Choroid plexus epithelial cell (primary cell): ENCODE measurements around the gene BTBD9.

Experiments
- DNase-seq: peaks from one replicate; pipeline ENCODE4 v3.0.0-alpha.2; 2010; ENCODE audit warnings: low read depth
- H3K4me3 ChIP-seq: 2 replicates; pipeline ENCODE4 v1.5.1; 2011; ENCODE audit warnings: low read depth, mild to moderate bottlenecking, control low read depth, low read length, moderate library complexity
- TF ChIP-seq, protein P1 (sequence below): conservative IDR thresholded peaks from 2 replicates; pipeline ENCODE4 v1.5.1; 2011; ENCODE audit warnings: low read depth, mild to moderate bottlenecking, control low read depth, inconsistent platforms, low read length, moderate library complexity

BTBD9 gene

DNA sequence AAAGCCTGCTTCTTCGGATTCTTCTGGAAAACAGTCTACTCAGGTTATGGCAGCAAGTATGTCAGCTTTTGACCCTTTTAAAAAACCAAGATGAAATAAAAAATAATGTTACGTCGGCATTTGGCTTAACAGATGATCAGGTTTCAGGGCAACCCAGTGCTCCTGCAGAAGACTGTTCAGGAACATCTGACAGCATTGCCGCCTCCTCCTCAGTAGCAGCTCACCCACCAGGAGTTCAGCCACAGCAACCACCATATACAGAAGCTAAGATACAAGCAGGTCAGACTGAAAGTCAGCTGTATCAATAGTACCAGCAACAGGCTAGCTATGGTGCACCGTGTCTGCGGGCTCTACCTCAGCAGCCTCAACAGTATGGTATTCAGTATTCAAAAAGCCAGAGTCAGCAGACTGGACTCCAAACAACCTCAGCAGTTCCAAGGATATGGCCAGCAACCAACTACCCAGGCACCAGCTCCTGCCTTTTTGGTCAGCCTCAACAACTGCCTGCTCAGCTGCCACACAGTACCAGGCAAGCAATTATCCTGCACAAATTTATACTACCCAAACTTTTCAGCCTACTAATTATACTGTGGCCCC lies 51.9 kb downstream of the BTBD9 start:
- peak; percentile 44 for DNase-seq
- H3K4me3 ChIP-seq, result no peak overlapping the region
- TF ChIP-seq, protein P1, sequence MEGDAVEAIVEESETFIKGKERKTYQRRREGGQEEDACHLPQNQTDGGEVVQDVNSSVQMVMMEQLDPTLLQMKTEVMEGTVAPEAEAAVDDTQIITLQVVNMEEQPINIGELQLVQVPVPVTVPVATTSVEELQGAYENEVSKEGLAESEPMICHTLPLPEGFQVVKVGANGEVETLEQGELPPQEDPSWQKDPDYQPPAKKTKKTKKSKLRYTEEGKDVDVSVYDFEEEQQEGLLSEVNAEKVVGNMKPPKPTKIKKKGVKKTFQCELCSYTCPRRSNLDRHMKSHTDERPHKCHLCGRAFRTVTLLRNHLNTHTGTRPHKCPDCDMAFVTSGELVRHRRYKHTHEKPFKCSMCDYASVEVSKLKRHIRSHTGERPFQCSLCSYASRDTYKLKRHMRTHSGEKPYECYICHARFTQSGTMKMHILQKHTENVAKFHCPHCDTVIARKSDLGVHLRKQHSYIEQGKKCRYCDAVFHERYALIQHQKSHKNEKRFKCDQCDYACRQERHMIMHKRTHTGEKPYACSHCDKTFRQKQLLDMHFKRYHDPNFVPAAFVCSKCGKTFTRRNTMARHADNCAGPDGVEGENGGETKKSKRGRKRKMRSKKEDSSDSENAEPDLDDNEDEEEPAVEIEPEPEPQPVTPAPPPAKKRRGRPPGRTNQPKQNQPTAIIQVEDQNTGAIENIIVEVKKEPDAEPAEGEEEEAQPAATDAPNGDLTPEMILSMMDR, result no peak

DNA sequence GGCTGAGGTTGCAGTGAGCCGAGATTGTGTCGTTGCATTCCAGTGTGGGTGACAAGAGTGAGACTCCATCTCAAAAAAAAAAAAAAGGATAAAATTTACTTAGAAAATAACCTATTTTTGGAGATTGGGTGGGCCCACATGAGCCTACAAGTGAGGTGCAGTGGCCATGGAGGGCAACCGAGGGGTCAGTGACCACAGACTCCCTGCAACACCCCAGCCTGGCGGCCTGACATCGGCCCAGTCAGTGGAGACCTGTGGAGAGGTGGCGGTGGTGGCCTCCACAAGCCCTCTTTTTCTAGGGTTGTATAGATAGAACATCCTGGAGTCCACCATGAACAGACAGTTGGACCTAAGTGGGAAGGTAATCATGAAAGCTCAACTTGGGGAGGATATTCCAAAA lies 52.7 kb downstream of the BTBD9 start:
- no peak for DNase-seq
- TF ChIP-seq, protein P1, result no peak
- no peak overlapping the region for H3K4me3 ChIP-seq

DNA sequence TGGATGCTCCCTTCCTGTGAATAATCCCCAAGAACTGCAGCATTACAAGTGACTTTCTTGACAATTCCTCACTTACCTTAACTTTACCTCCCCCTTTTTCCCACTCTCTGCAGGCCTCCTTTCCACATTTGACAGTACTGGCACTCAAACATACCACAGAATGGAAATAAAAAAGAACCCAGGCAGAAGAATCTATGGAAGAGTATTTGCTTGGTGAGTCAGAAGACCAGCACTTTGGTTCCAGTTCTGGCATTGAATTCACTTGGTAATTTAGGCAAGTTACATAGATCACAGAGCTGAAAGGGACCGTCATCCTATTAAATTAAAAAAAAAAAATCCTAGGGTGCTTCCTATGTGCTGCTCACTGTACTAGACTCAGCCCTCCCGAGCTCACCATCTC lies 55.0 kb downstream of the BTBD9 start:
- no peak for DNase-seq
- TF ChIP-seq, protein P1, result no peak
- H3K4me3 ChIP-seq, result no peak overlapping the region

- no peak overlapping the region for H3K4me3 ChIP-seq
- DNase-seq, result no peak
- TF ChIP-seq, protein P1, result no peak
Measured at GRCh38 chr6:38583523-38583922, 56.2 kb downstream of the BTBD9 start.

- no peak for DNase-seq
- no peak overlapping the region for H3K4me3 ChIP-seq
- TF ChIP-seq, protein P1, result no peak
Measured at GRCh38 chr6:38580030-38580429, 59.7 kb downstream of the BTBD9 start.

DNA sequence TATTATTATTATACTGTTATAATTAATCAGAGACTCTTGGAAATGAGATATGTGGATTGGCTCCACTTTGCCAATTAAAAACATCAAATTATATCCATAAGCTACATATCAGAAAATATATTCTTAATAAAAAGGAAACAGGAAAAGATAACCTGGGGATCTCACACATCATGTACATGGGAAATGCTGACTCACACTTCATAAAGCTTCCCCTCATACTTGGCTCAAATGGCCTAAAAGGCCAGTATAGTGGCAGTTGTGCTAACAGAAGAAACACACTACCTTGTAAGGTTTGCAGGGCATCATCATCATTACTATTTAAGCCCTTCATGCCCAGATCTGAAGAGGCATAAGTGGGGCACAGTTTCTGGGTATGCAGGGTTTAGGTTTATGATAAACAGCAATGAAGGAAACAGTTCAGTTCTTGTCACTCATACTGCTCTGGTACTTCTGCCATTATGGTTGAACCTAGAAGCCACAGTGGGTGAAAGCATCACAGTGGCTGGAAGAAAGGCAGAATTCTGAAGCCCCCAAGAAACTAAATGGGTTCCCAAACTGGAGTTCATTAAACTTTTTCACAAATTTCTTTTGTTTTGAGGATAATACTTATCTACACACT lies 60.6 kb downstream of the BTBD9 start:
- TF ChIP-seq, protein P1, result no peak
- H3K4me3 ChIP-seq, result no peak overlapping the region
- DNase-seq, result peak; percentile 44

DNA sequence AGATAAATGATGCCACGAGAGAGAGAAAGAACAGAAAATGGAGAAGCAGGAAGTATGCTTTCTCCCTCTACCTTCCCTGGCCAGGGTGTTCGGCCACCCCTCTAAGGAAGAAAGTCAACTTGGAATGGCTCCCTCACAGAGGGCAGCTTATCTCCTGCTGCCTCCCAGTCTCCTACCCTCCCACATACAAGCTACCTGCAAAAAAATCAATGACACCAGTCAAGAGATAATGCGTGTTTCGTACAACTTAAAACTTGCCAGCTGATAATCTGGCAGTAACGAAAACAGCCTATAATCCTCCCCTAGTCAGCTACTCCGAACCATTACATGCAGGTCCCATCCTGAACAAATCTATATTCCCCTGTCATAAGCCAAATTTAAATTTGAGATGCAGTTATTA lies 61.7 kb downstream of the BTBD9 start:
- DNase-seq, result no peak
- TF ChIP-seq, protein P1, result no peak
- no peak overlapping the region for H3K4me3 ChIP-seq
